NB4 (cell line): ENCODE results near the gene LAMA3.

Experiments
- MAX ChIP-seq: IDR thresholded peaks from 2 replicates; pipeline ENCODE4 v1.6.1; 2011; ENCODE audit warnings: low read depth, low read length
- MYC ChIP-seq: IDR thresholded peaks from 2 replicates; pipeline ENCODE4 v1.6.1; 2011; ENCODE audit warnings: low read depth, low read length
- POLR2A ChIP-seq: IDR thresholded peaks from 2 replicates; pipeline ENCODE4 v1.6.1; 2011; ENCODE audit warnings: mild to moderate bottlenecking; ENCODE audit not compliant: insufficient read length; ENCODE audit errors: extremely low read depth
- TF ChIP-seq, protein P1 (sequence below): IDR thresholded peaks from one replicate; pipeline ENCODE4 v1.5.1; 2012; ENCODE audit warnings: low read depth, low read length

- TF ChIP-seq POLR2A (no peak), MYC (no peak), MAX (no peak)
- TF ChIP-seq, protein P1, sequence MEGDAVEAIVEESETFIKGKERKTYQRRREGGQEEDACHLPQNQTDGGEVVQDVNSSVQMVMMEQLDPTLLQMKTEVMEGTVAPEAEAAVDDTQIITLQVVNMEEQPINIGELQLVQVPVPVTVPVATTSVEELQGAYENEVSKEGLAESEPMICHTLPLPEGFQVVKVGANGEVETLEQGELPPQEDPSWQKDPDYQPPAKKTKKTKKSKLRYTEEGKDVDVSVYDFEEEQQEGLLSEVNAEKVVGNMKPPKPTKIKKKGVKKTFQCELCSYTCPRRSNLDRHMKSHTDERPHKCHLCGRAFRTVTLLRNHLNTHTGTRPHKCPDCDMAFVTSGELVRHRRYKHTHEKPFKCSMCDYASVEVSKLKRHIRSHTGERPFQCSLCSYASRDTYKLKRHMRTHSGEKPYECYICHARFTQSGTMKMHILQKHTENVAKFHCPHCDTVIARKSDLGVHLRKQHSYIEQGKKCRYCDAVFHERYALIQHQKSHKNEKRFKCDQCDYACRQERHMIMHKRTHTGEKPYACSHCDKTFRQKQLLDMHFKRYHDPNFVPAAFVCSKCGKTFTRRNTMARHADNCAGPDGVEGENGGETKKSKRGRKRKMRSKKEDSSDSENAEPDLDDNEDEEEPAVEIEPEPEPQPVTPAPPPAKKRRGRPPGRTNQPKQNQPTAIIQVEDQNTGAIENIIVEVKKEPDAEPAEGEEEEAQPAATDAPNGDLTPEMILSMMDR = no peak
Observed at GRCh38 chr18:23735021-23735464, 45.8 kb downstream of the LAMA3 start.
